HCT116 (cell line): ENCODE measurements around the gene GTF3C1. TPM values are rescaled to one million over a fixed set of nuclear protein-coding genes. Genes with fewer than 3 reads are reported as not detected.

Source experiments
- ATAC-seq: fragments of 200-7000 bp; cut with Tn5 transposase; 2 replicates; pipeline ENCODE4 v1.9.1; 2020; ENCODE audit warnings: mild to moderate bottlenecking, moderate library complexity
- BruUV-seq: library from RNA; stranded (reverse); fragments of 400-500 nt; replicated peaks from 2 replicates; lab custom pipeline; 2021; lab: Mats Ljungman, UMichigan
- CTCF ChIA-PET: fragments of 300-600 bp; sonication (Branson Sonifier 250); formaldehyde crosslinking; loops from one replicate; lab custom pipeline; 2021; ENCODE audit warnings: antibody characterized with exemption; lab: Charles Lee
- POLR2A ChIA-PET: fragments of 300-600, 350-600 bp; sonication (Branson Sonifier 250); formaldehyde crosslinking; loops from one replicate; lab custom pipeline; 2021; ENCODE audit warnings: antibody characterized with exemption; lab: Charles Lee
- RAD21 ChIA-PET, 2 experiments: fragments of 300-600 bp; sonication (Branson Sonifier 250); formaldehyde crosslinking; loops; one replicate each; lab custom pipeline; 2023; ENCODE audit warnings: low total read pairs in 2 of 2; ENCODE audit not compliant: uncharacterized antibody in 2 of 2, unreplicated experiment in 2 of 2, low non-redundant PET in 1 of 2; lab: Charles Lee
- DNase-seq: peaks from one replicate; pipeline ENCODE4 v3.0.0-alpha.2; 2010; ENCODE audit warnings: low read depth, low spot score
- H2AFZ ChIP-seq: fragments of 200-600 bp; shearing (Covaris generic), sonication (generic); 2 replicates; pipeline ENCODE4 v1.6.1; 2017; ENCODE audit warnings: low read depth, mixed run types, mixed read lengths, antibody characterized with exemption, low read length; ENCODE audit not compliant: poor library complexity, severe bottlenecking
- H3K27ac ChIP-seq: 2 replicates; pipeline ENCODE4 v1.5.1; 2012; ENCODE audit warnings: low read depth, low read length
- H3K27me3 ChIP-seq: fragments of 200-600 bp; sonication (generic); 2 replicates; pipeline ENCODE4 v1.6.1; 2016; ENCODE audit warnings: mixed run types, low read length, mixed read lengths; ENCODE audit not compliant: insufficient read depth
- H3K36me3 ChIP-seq, 2 experiments: fragments of 200-500 bp in 1 of 2; fragments of 200-600 bp in 1 of 2; sonication (Bioruptor generic) in 1 of 2; sonication (generic) in 1 of 2; 2 replicates each; pipeline versions ENCODE4 v1.5.1 to v1.6.1; 2014 to 2016; ENCODE audit warnings: low read length in 2 of 2, inconsistent platforms in 1 of 2, mixed read lengths in 1 of 2, mixed run types in 1 of 2; ENCODE audit not compliant: insufficient read depth in 2 of 2, control insufficient read depth in 1 of 2
- H3K4me1 ChIP-seq, 2 experiments: fragments of 200-600 bp in 1 of 2; sonication (generic) in 1 of 2; 2 replicates each; pipeline versions ENCODE4 v1.5.1 to v1.6.1; 2012 to 2017; ENCODE audit warnings: low read length in 2 of 2, inconsistent platforms in 1 of 2, mild to moderate bottlenecking in 1 of 2, mixed read lengths in 1 of 2, mixed run types in 1 of 2, moderate library complexity in 1 of 2; ENCODE audit not compliant: insufficient read depth in 2 of 2, control insufficient read depth in 1 of 2
- H3K4me2 ChIP-seq: fragments of 200-600 bp; sonication (generic); 2 replicates; pipeline ENCODE4 v1.6.1; 2017; ENCODE audit warnings: mixed run types, low read length, mixed read lengths
- H3K4me3 ChIP-seq, 2 experiments: fragments of 200-600 bp in 1 of 2; sonication (generic) in 1 of 2; replicated peaks in 1 of 2; 2 replicates each; pipeline ENCODE4 v1.5.1; 2011 to 2016; ENCODE audit warnings: low read length in 2 of 2, control low read depth in 1 of 2, low read depth in 1 of 2, mild to moderate bottlenecking in 1 of 2, mixed read lengths in 1 of 2, mixed run types in 1 of 2
- H3K79me2 ChIP-seq: fragments of 200-600 bp; sonication (generic); 2 replicates; pipeline ENCODE4 v1.6.1; 2017; ENCODE audit warnings: mild to moderate bottlenecking, mixed run types, low read length, moderate library complexity, mixed read lengths; ENCODE audit not compliant: insufficient read depth
- H3K9ac ChIP-seq: fragments of 200-600 bp; sonication (generic); 2 replicates; pipeline ENCODE4 v1.6.1; 2016; ENCODE audit warnings: low read length, mixed read lengths
- H3K9me2 ChIP-seq: fragments of 200-600 bp; sonication (generic), shearing (Covaris generic); 2 replicates; pipeline ENCODE4 v1.6.1; 2017; ENCODE audit warnings: mixed run types, mild to moderate bottlenecking, moderate library complexity; ENCODE audit not compliant: insufficient read depth
- H3K9me3 ChIP-seq, 2 experiments: fragments of 200-500 bp in 1 of 2; fragments of 200-600 bp in 1 of 2; sonication (Bioruptor generic) in 1 of 2; sonication (generic) in 1 of 2; 2 replicates each; pipeline ENCODE4 v1.6.1; 2014 to 2017; ENCODE audit warnings: low read length in 2 of 2, mixed read lengths in 2 of 2, inconsistent platforms in 1 of 2, low read depth in 1 of 2, mild to moderate bottlenecking in 1 of 2, mixed run types in 1 of 2, moderate library complexity in 1 of 2; ENCODE audit not compliant: control insufficient read depth in 1 of 2, insufficient read depth in 1 of 2
- H4K20me1 ChIP-seq: fragments of 200-600 bp; sonication (generic), shearing (Covaris generic); 2 replicates; pipeline ENCODE4 v1.6.1; 2017; ENCODE audit warnings: mixed run types, mild to moderate bottlenecking, moderate library complexity; ENCODE audit not compliant: insufficient read depth
- ATF3 ChIP-seq: IDR thresholded peaks from 2 replicates; pipeline ENCODE4 v1.6.1; 2012
- CTCF ChIP-seq, 3 experiments: fragments of 200-600 bp in 1 of 3; sonication (generic) in 1 of 3; IDR thresholded peaks in 2 of 3; conservative IDR thresholded peaks in 1 of 3; 2 replicates each; pipeline ENCODE4 v1.5.1; 2012 to 2017; ENCODE audit warnings: low read depth in 2 of 3, low read length in 2 of 3, antibody characterized with exemption in 1 of 3, borderline replicate concordance in 1 of 3, control low read depth in 1 of 3, mild to moderate bottlenecking in 1 of 3, mixed read lengths in 1 of 3, mixed run types in 1 of 3, moderate library complexity in 1 of 3; ENCODE audit not compliant: insufficient read depth in 1 of 3
- EGR1 ChIP-seq: IDR thresholded peaks from 2 replicates; pipeline ENCODE4 v1.6.1; 2012; ENCODE audit warnings: low read depth
- ELF1 ChIP-seq: IDR thresholded peaks from 2 replicates; pipeline ENCODE4 v1.6.1; 2012; ENCODE audit warnings: low read depth, borderline replicate concordance
- FOSL1 ChIP-seq: IDR thresholded peaks from 2 replicates; pipeline ENCODE4 v1.6.1; 2012; ENCODE audit warnings: low read depth
- JUND ChIP-seq: IDR thresholded peaks from 2 replicates; pipeline ENCODE4 v1.6.1; 2012
- POLR2A ChIP-seq: IDR thresholded peaks from 2 replicates; pipeline ENCODE4 v1.7.0; 2011; ENCODE audit warnings: borderline replicate concordance; ENCODE audit not compliant: insufficient read depth, insufficient read length; ENCODE audit errors: extremely low read depth
- REST ChIP-seq: IDR thresholded peaks from 2 replicates; pipeline ENCODE4 v1.6.1; 2012; ENCODE audit warnings: low read depth
- SIN3A ChIP-seq: IDR thresholded peaks from 2 replicates; pipeline ENCODE4 v1.6.1; 2012; ENCODE audit warnings: low read depth
- SP1 ChIP-seq: IDR thresholded peaks from 2 replicates; pipeline ENCODE4 v1.6.1; 2012; ENCODE audit warnings: low read depth
- SRF ChIP-seq: IDR thresholded peaks from 2 replicates; pipeline ENCODE4 v1.6.1; 2012; ENCODE audit warnings: low read depth
- TCF7L2 ChIP-seq: IDR thresholded peaks from 2 replicates; pipeline ENCODE4 v1.7.0; 2011; ENCODE audit warnings: borderline replicate concordance, inconsistent platforms; ENCODE audit not compliant: insufficient read depth, insufficient read length; ENCODE audit errors: extremely low read depth
- ZFX ChIP-seq: fragments of 450-650 bp; IDR thresholded peaks from 2 replicates; pipeline ENCODE4 v1.6.1; 2017
- ZNF274 ChIP-seq: fragments of 200-500 bp; sonication (Bioruptor generic); IDR thresholded peaks from 2 replicates; pipeline ENCODE4 v1.6.1; 2014; ENCODE audit warnings: mild to moderate bottlenecking, low read depth, low read length, inconsistent platforms
- intact Hi-C: fragments of 100-400 bp; cut with micrococcal nuclease; formaldehyde crosslinking; loops from 2 replicates; pipeline ENCODE4 v1.10.0; 2022
- total RNA-seq: library from RNA; stranded (reverse); gene quantifications from one replicate; pipeline ENCODE4 v1.2.1, GENCODE V29; 2021; ENCODE audit not compliant: unreplicated experiment

The GTF3C1 gene
- total RNA-seq, 1 experiment from 2014 or later, result 97.5 TPM

- no peak for ATAC-seq
- BruUV-seq, result no TSS peak
- no peak for DNase-seq
These were observed 68.3 kb downstream of the GTF3C1 start for GRCh38 chr16:27481282-27481934.

More at GRCh38 chr16:27481282-27481934, 68.3 kb downstream of the GTF3C1 start:
- intact Hi-C loops, result no loop called here
- no peaks in the 10 kb centered on the region for H3K4me1 ChIP-seq
- no peaks in the 10 kb centered on the region for H3K9me3 ChIP-seq
- H3K27me3 ChIP-seq, result no peaks in the 10 kb centered on the region
- no peak overlapping the region for H3K27ac ChIP-seq
- H3K4me3 ChIP-seq, result no peak overlapping the region
- ChIA-PET CTCF (no interaction called here), RAD21 (no interaction called here), POLR2A (no interaction called here)
- H3K4me2 ChIP-seq, result no peak overlapping the region
- H3K9me2 ChIP-seq, result no peaks in the 10 kb centered on the region
- no peaks in the 10 kb centered on the region for H3K79me2 ChIP-seq
- no peaks in the 10 kb centered on the region for H4K20me1 ChIP-seq
- H3K36me3 ChIP-seq, result peaks cover 61 to 64% of the 10 kb centered on the region in 2 experiments
- H2AFZ ChIP-seq, result no peak overlapping the region
- no peak overlapping the region for H3K9ac ChIP-seq
- TF ChIP-seq FOSL1 (no peak), ZFX (no peak), ATF3 (no peak), ZNF274 (no peak), TCF7L2 (no peak), SIN3A (no peak), CTCF (IDR thresholded peaks at IDR 0.05 in 2 of 3, conservative IDR thresholded peaks at IDR 0.05 in 1 of 3; ENCODE audit: borderline replicate concordance in 1 of 3, insufficient read depth in 1 of 3, low read depth in 2 of 3, low read length in 2 of 3) (no peak), JUND (no peak), SRF (no peak), POLR2A (no peak), ELF1 (no peak), SP1 (no peak), REST (no peak), EGR1 (no peak)
